Gastroesophageal sphincter (tissue), 4 donors: ENCODE results near the gene ACTRT3. TPM values are rescaled to one million over a fixed set of nuclear protein-coding genes. Genes with fewer than 3 reads are reported as not detected.
A peak's percentile ranks its signal among the peaks of the same experiment; 100 is the strongest.

Experiments
- ATAC-seq: fragments of 150-250 bp; one replicate; pipeline ENCODE4 v1.9.1; 2016; ENCODE audit warnings: mild to moderate bottlenecking, moderate library complexity
- H3K27ac ChIP-seq, 4 donors: fragments of 200-600 bp; sonication (generic) in 3 of 4; 1 replicate in 3 of 4; 2 replicates in 1 of 4; pipeline ENCODE4 v1.5.1; 2016 to 2019
- H3K27me3 ChIP-seq: fragments of 200-600 bp; sonication (generic); one replicate; pipeline ENCODE4 v1.5.1; 2019
- H3K36me3 ChIP-seq, 2 donors: fragments of 200-600 bp; sonication (generic); one replicate each; pipeline ENCODE4 v1.5.1; 2019; ENCODE audit warnings: control low read depth in 1 of 2
- H3K4me1 ChIP-seq, 3 donors: fragments of 200-600 bp; sonication (generic); 1 replicate in 2 of 3; 2 replicates in 1 of 3; pipeline ENCODE4 v1.5.1; 2016 to 2019; ENCODE audit warnings: control low read depth in 2 of 3
- H3K4me3 ChIP-seq, 2 donors: fragments of 200-600 bp; sonication (generic); one replicate each; pipeline ENCODE4 v1.5.1; 2019; ENCODE audit warnings: mild to moderate bottlenecking in 1 of 2, moderate library complexity in 1 of 2
- H3K9me3 ChIP-seq, 3 donors: fragments of 200-600 bp; sonication (generic); one replicate each; pipeline ENCODE4 v1.5.1; 2017 to 2019; ENCODE audit warnings: control low read depth in 2 of 3
- CTCF ChIP-seq, 4 experiments: fragments of 200-600 bp in 2 of 4; fragments of 450-650 bp in 2 of 4; sonication (generic) in 1 of 4; IDR thresholded peaks; one replicate each; pipeline ENCODE4 v1.5.1; 2017 to 2019; ENCODE audit warnings: antibody characterized with exemption in 4 of 4, mild to moderate bottlenecking in 2 of 4, moderate library complexity in 2 of 4
- EP300 ChIP-seq: sonication (generic); formaldehyde crosslinking; IDR thresholded peaks from one replicate; pipeline ENCODE4 v1.6.1; 2017; ENCODE audit warnings: antibody characterized with exemption, mild to moderate bottlenecking
- POLR2A ChIP-seq, 2 donors: fragments of 450-650 bp; IDR thresholded peaks; one replicate each; pipeline ENCODE4 v1.6.1; 2017; ENCODE audit warnings: antibody characterized with exemption in 2 of 2, mild to moderate bottlenecking in 2 of 2, moderate library complexity in 1 of 2
- POLR2AphosphoS5 ChIP-seq: sonication (generic); formaldehyde crosslinking; IDR thresholded peaks from one replicate; pipeline ENCODE4 v1.6.1; 2017; ENCODE audit warnings: antibody characterized with exemption
- WGBS, 2 donors: methylation state at CpG; one replicate each; pipeline ENCODE4 v1.1.5; 2018; ENCODE audit warnings: low coverage in 1 of 2; 5-methylcytosine and 5-hydroxymethylcytosine counted together
- total RNA-seq, 4 donors: library from RNA; depleted of rRNA; stranded (reverse); fragments of >200 nt; gene quantifications; one replicate each; pipeline ENCODE4 v1.1.0, GENCODE V29; 2016

Gene ACTRT3
- total RNA-seq, 4 donors from 2014 or later, result 1.8 to 5.1 (median 4.5) TPM

GRCh38 chr3:169787120-169787519 is 17.8 kb upstream of the ACTRT3 start:
- WGBS, 2 donors, result 95 to 100% methylated on average over 4 of the region's 4 CpGs
- no peak overlapping the region for H3K27ac ChIP-seq
- H3K4me1 ChIP-seq, result no peaks in the 10 kb centered on the region
- H3K9me3 ChIP-seq, result no peaks in the 10 kb centered on the region
- no peak for ATAC-seq
- no peaks in the 10 kb centered on the region for H3K27me3 ChIP-seq
- TF ChIP-seq EP300, result no peak
- no peak for TF ChIP-seq CTCF (IDR thresholded peaks at IDR 0.05)
- TF ChIP-seq POLR2A (IDR thresholded peaks at IDR 0.05), result no peak
- TF ChIP-seq POLR2AphosphoS5, result no peak
- peaks cover 15 to 94% of the 10 kb centered on the region in 2 donors for H3K36me3 ChIP-seq
- no peak overlapping the region for H3K4me3 ChIP-seq

DNA sequence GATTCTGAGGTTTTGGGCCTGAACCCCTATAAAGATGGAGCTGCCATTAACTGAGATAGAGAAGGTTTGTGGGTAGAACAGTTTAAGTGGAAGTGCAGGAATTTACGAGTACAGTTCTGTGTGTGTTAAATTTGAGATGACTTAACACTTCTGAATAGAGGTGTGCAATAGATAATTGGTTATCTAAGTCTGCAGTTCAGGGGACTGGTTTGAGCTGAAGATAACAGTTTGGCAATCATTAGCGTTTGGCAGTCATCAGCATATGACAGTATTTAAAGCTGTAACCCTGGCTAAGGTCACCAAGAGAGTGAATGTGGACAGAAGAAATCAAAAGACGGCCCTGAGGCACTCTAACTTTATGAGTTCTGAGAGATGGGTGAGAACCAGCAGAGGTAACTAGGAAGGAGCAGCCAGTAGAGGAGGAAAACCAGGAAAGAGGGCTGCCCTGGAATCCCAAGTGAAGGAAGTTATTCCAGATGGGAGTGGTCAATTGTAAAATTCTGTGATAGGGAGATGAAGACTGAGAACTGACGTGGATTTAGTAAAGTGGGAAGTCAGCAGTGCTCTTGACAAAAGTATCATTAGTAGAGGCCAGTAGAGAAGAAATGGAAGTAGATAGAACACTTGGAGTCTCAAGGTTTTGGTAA is 12.0 kb upstream of the ACTRT3 start:
- no peaks in the 10 kb centered on the region for H3K27me3 ChIP-seq
- H3K4me3 ChIP-seq, result no peak overlapping the region
- H3K4me1 ChIP-seq, result peaks cover 0 to 19% (median 0%) of the 10 kb centered on the region in 3 donors
- ATAC-seq, result no peak
- TF ChIP-seq EP300, result no peak
- TF ChIP-seq POLR2AphosphoS5, result no peak
- no peak for TF ChIP-seq POLR2A (IDR thresholded peaks at IDR 0.05)
- TF ChIP-seq CTCF (IDR thresholded peaks at IDR 0.05), result no peak
- no peaks in the 10 kb centered on the region for H3K9me3 ChIP-seq
- H3K36me3 ChIP-seq, result peaks cover 18 to 97% of the 10 kb centered on the region in 2 donors
- no peak overlapping the region for H3K27ac ChIP-seq
- 80 to 90% methylated on average over 2 to 4 of the region's 4 CpGs for WGBS, 2 donors

- no peak overlapping the region for H3K4me3 ChIP-seq
- no peaks in the 10 kb centered on the region for H3K27me3 ChIP-seq
- H3K27ac ChIP-seq, result no peak overlapping the region
- no peak for ATAC-seq
- WGBS, 2 donors, result 61 to 82% methylated on average over 2 of the region's 2 CpGs
- peaks cover 18 to 96% of the 10 kb centered on the region in 2 donors for H3K36me3 ChIP-seq
- H3K9me3 ChIP-seq, result no peaks in the 10 kb centered on the region
- H3K4me1 ChIP-seq, result peaks cover 0 to 25% (median 3%) of the 10 kb centered on the region in 3 donors
- TF ChIP-seq POLR2AphosphoS5, result no peak
- TF ChIP-seq POLR2A (IDR thresholded peaks at IDR 0.05), result no peak
- TF ChIP-seq CTCF (IDR thresholded peaks at IDR 0.05), result no peak
- no peak for TF ChIP-seq EP300
Observed at GRCh38 chr3:169780742-169781141, 11.4 kb upstream of the ACTRT3 start.

GRCh38 chr3:169777822-169778221 is 8.5 kb upstream of the ACTRT3 start:
- Histone ChIP-seq H3K27ac (no peak overlapping the region), H3K36me3 (peaks cover 8 to 78% of the 10 kb centered on the region in 2 donors), H3K9me3 (no peaks in the 10 kb centered on the region), H3K4me3 (no peak overlapping the region), H3K27me3 (no peaks in the 10 kb centered on the region), H3K4me1 (peaks cover 6 to 47% (median 22%) of the 10 kb centered on the region in 3 donors)
- no peak for ATAC-seq
- 80% methylated on average over 3 of the region's 4 CpGs; no CpG with 5 or more reads in 1 of the 2 donors for WGBS, 2 donors
- no peak for TF ChIP-seq CTCF (IDR thresholded peaks at IDR 0.05)
- TF ChIP-seq POLR2AphosphoS5, result no peak
- no peak for TF ChIP-seq EP300
- TF ChIP-seq POLR2A (IDR thresholded peaks at IDR 0.05), result no peak

GRCh38 chr3:169774186-169774585 is 4.8 kb upstream of the ACTRT3 start:
- peak overlapping the region; percentile 96 to 100 (median 98) for H3K27ac ChIP-seq
- 45 to 47% methylated on average over 5 of the region's 5 CpGs for WGBS, 2 donors
- TF ChIP-seq EP300 (no peak), POLR2AphosphoS5 (no peak), CTCF (IDR thresholded peaks at IDR 0.05) (no peak), POLR2A (IDR thresholded peaks at IDR 0.05) (no peak)
- H3K27me3 ChIP-seq, result no peaks in the 10 kb centered on the region
- H3K4me3 ChIP-seq, result peak overlapping the region; percentile 69 to 99
- H3K4me1 ChIP-seq, result peaks cover 6 to 47% (median 22%) of the 10 kb centered on the region in 3 donors
- no peak for ATAC-seq
- no peaks in the 10 kb centered on the region for H3K9me3 ChIP-seq
- peaks cover 3 to 42% of the 10 kb centered on the region in 2 donors for H3K36me3 ChIP-seq
